Central memory CD8-positive, alpha-beta T cell (primary cell): ENCODE measurements around the gene NTHL1.

Experiments used
- ATAC-seq: fragments of 150-1000 bp; cut with Tn5 transposase; replicated peaks from 2 replicates; pipeline ENCODE4 v1.10.0; 2022; ENCODE audit warnings: mild to moderate bottlenecking, moderate FRiP score, moderate number of reproducible peaks; ENCODE audit not compliant: poor library complexity, severe bottlenecking; ENCODE audit errors: extremely low read depth
- DNase-seq, 2 donors: peaks; one replicate each; pipeline ENCODE4 v3.0.0; 2021; ENCODE audit warnings: low spot score in 2 of 2
- H3K27ac Mint-ChIP-seq: one replicate; pipeline ENCODE4 v1.8.0; 2022; ENCODE audit warnings: low read depth, mild to moderate bottlenecking, moderate library complexity, mixed read lengths
- H3K27me3 Mint-ChIP-seq: one replicate; pipeline ENCODE4 v1.8.0; 2022; ENCODE audit warnings: mixed read lengths
- H3K36me3 Mint-ChIP-seq: one replicate; pipeline ENCODE4 v1.8.0; 2022; ENCODE audit warnings: mild to moderate bottlenecking, moderate library complexity, mixed read lengths; ENCODE audit not compliant: insufficient read depth
- H3K4me1 Mint-ChIP-seq: one replicate; pipeline ENCODE4 v1.8.0; 2022; ENCODE audit warnings: mixed read lengths
- H3K4me3 Mint-ChIP-seq: one replicate; pipeline ENCODE4 v1.8.0; 2022; ENCODE audit warnings: mild to moderate bottlenecking, moderate library complexity, mixed read lengths
- H3K9me3 Mint-ChIP-seq: one replicate; pipeline ENCODE4 v1.8.0; 2022; ENCODE audit warnings: mixed read lengths

NTHL1 gene

DNA sequence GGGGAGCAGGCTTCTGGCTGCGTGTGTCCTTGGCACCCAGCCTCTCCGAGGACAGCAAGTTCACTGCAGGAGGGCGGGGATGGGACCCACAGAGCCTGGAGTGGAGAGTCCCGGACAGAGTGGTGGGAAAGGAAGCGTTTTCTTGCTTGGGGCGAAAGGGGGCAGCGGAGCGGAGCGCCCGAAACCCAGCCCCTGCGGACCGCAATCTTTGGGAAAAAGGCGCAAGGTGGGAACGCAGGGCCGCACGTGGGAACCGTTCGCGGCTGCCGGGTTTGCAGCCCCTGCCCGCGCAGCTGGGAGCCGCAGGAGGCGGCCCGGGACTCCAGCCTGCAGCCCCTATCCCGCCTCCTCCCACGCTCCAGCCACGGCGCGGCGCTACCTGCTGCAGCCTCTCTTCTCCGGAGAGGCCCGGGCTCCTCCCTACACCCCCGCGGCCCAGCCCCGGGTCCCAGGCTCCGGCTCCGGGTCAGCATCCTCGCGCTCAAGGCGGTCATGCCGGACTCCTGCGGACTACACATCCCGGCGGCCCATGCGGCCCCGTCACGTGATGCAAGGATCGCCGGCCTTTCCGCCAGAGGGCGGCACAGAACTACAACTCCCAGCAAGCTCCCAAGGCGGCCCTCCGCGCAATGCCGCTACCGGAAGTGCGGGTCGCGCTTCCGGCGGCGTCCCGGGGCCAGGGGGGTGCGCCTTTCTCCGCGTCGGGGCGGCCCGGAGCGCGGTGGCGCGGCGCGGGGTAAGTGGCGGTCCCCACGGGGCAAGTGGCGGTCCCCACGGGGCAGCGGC, at the start of gene NTHL1, which contains the start of gene TSC2:
Gene NTHL1 (minus strand): TSS at position 505 of the 786 bp plus-strand sequence. CDS start 11 bp downstream, at position 494.
Gene TSC2 (plus strand): TSS at position 656 of the 786 bp plus-strand sequence. CDS start 631 bp downstream, outside the sequence.
- Mint-ChIP-seq H3K27ac (peak within 1 kb of the TSS; percentile 77), H3K4me3 (peak within 1 kb of the TSS; percentile 88), H3K9me3 (no peaks in the 10 kb centered on the region), H3K27me3 (no peaks in the 10 kb centered on the region), H3K4me1 (peaks cover 24% of the 10 kb centered on the region), H3K36me3 (peaks cover 16% of the 10 kb centered on the region)
- ATAC-seq (peak; percentile 97), DNase-seq (peak; percentile 81 to 83)

DNA sequence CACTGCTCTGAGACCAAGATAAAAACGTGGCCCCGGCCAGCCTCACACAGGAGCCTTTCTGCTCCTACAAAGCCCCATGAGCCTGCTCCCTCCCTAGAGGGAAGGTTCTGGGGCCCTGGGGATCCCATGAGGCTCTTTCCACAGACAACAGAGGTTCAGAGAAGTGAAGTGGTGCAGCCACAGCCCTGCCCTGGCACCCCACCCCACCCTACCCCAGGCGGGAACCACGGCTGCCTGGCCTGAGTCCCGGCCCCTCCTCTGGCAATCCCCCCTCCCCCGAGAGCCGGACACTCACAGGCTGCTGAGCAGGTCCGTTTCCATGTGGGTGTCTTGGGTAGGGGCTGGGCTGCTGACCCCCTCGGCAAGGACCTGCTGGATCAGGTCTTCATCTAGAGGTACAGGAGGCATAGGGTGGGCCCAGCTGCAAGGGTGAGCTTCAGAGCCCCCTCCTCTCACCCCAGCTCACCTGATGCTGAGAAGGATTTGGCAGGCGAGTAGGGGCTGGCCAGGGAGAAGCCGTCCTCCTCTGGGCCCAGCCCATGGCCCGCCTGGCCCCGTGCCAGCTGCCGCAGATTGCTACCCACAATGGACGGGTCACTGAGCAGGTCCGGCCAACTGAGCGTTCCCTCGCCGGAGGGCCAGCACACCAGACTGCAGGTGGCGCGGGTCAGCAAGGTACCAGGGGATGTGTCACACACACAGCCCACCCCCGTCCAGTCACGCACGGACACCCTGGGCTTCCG, 49.4 kb upstream of the NTHL1 start:
- Mint-ChIP-seq H3K36me3 (peaks cover 10% of the 10 kb centered on the region), H3K9me3 (no peaks in the 10 kb centered on the region), H3K27ac (no peak overlapping the region), H3K4me1 (no peaks in the 10 kb centered on the region), H3K4me3 (no peak overlapping the region), H3K27me3 (no peaks in the 10 kb centered on the region)
- no peak for ATAC-seq
- DNase-seq = no peak

DNA sequence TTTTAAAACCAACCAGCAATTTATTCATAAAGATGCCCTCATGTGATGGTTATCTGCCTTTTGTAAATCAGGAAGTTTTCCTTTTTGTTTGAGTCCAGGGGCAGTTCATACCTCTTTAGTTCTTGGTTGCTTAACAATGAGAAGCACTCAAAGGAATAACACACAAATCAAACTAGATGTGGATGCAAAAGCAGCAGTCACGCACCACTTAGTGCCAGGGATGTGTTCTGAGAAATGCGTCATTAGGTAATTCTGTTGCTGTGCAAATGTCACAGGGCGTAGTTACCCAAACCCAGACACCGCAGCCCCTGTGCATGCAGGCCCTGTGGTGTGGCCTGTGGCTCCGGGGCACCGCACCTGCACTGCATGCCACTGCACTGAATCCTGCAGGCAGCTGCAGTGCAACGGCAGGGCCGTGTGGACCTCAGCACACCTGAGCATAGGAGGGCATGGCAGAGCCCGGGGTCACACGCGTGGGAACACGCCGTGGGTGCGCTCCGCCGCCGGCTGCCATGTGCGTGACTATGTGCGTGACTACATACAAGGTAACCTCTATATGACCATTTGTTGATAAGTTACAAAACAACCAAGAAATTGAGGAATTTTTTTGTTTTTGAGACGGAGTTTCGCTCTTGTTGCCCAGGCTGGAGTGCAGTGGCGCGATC, 48.4 kb upstream of the NTHL1 start:
- no peaks in the 10 kb centered on the region for H3K4me1 Mint-ChIP-seq
- H3K27ac Mint-ChIP-seq = no peak overlapping the region
- ATAC-seq (no peak), DNase-seq (no peak)
- H3K4me3 Mint-ChIP-seq = no peak overlapping the region
- H3K36me3 Mint-ChIP-seq = peaks cover 8% of the 10 kb centered on the region
- no peaks in the 10 kb centered on the region for H3K27me3 Mint-ChIP-seq
- H3K9me3 Mint-ChIP-seq = no peaks in the 10 kb centered on the region

DNA sequence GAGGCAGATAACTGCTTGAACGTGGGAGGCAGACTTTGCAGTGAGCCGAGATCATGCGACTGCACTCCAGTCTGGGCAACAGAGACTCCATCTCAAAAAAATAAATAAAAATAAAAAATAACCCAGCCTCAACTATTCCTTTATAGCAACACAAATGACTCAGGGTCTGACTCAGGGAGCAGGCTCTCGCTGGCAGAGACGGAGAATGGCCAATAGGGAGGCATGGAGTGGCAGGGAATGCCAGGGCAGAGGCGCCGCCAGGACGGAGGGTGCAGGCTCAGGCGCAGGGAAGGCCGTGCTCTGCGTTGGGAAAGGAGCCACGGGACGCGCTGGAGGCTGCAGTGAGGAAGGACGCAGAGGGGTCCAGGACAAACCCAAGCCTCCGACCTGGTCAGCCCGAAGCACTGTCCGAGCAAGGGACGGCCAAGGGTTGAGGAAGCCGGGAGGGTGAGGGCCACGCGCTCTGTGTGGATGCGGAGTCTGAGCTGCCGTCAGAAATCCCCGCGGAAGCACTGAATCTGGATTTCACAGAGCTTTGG, 47.8 kb upstream of the NTHL1 start:
- no peak for DNase-seq
- ATAC-seq = no peak
- Mint-ChIP-seq H3K4me1 (no peaks in the 10 kb centered on the region), H3K27me3 (no peaks in the 10 kb centered on the region), H3K36me3 (peaks cover 8% of the 10 kb centered on the region), H3K27ac (no peak overlapping the region), H3K4me3 (no peak overlapping the region), H3K9me3 (no peaks in the 10 kb centered on the region)

DNA sequence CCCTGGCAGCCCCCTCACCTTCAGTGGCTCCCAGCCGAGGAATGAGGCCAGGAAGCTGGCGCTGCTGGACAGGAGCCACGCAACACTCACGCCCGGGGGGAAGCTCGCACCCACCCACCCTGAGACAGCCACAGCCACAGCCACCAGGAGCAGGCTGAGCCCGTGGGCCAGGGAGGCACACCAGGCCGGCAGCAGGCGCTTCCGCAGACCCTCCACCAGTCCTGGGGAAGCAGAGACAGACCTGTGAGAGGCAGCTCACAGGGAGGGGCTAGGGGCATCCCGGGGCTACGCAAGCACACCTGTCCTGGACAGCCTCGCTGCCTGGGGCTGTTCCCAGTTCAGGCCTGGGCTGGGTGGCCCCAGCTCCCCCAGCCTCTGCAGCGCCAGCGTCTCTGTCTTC, 46.2 kb upstream of the NTHL1 start:
- H3K9me3 Mint-ChIP-seq = no peaks in the 10 kb centered on the region
- no peaks in the 10 kb centered on the region for H3K27me3 Mint-ChIP-seq
- peaks cover 9% of the 10 kb centered on the region for H3K36me3 Mint-ChIP-seq
- no peak overlapping the region for H3K27ac Mint-ChIP-seq
- no peak overlapping the region for H3K4me3 Mint-ChIP-seq
- H3K4me1 Mint-ChIP-seq = no peaks in the 10 kb centered on the region
- ATAC-seq (no peak), DNase-seq (no peak)

DNA sequence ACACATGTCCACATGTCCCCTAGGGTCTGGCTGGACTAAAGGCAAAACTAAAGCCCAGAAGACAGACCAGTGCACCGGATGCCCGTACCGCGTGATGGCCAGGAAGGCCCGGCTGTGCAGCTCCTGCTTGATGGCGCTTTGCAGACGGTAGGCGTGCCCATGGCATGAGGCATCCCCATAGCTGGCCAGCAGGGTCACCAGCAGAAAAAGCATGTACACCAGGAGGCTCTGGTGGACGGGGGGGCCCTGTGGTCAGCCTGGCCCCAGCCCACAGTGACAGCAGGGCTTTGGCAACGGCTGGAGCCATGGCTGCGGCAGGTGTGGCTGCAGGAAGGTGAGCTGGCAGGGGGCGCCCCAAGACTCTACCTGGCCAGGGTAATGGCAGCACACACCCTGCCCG, 45.2 kb upstream of the NTHL1 start:
- no peaks in the 10 kb centered on the region for H3K9me3 Mint-ChIP-seq
- H3K4me3 Mint-ChIP-seq = no peak overlapping the region
- H3K36me3 Mint-ChIP-seq = peaks cover 11% of the 10 kb centered on the region
- no peaks in the 10 kb centered on the region for H3K4me1 Mint-ChIP-seq
- no peaks in the 10 kb centered on the region for H3K27me3 Mint-ChIP-seq
- DNase-seq = no peak
- H3K27ac Mint-ChIP-seq = no peak overlapping the region
- ATAC-seq = no peak

DNA sequence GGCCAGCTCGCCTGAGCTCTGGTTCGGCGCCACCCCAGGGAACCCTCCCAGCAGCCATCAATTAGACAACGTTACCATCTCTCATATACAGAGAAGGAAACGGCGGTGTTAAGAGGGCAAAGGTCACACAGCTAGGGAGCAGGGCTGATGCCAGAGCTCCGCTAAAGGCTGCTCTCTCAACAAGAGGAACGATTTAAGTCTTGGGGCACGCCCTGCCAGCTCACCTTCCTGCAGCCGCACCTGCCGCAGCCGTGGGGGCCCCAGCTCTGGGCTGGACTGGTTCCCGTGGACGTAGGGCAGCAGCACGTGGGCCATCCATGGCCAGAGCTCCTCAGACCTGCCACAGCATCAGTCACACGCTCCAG, 44.6 kb upstream of the NTHL1 start:
- Mint-ChIP-seq H3K27ac (no peak overlapping the region), H3K4me3 (no peak overlapping the region), H3K4me1 (no peaks in the 10 kb centered on the region), H3K27me3 (no peaks in the 10 kb centered on the region), H3K36me3 (peaks cover 11% of the 10 kb centered on the region), H3K9me3 (no peaks in the 10 kb centered on the region)
- DNase-seq = no peak
- ATAC-seq = no peak

DNA sequence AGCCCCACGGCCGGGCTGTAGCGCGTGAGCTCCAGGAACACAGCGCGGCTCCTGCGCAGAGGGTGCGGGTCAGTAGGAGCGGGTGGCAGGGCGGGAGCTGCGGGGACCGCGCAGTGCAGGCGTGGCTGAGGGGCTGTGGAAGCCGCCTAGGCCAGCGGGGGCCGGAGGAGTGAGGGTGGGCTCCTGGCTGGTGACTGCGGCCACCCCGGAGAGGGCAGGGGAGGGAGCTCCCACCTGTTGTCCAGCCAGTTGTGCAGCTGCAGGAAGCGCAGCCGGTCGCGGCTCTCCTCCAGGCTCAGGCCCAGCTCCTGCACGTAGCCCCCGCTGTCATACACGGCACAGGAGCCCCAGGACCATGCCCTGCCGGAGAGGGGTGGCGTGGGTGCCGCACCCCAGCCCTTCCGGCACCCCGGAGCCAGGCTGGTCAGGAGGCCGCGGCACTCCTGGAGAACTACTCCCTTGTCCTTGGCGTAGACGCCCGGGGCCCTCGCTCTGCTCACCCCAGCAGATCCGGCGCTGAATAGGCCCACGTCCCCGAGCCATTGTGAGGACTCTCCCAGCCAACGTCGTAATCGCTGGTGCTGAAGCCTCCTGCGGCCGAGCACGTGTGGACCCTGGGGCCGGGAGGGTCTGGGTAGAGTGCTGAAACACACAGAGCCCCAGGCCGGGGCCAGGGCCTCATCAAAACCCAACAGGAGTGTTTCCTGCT, 44.1 kb upstream of the NTHL1 start:
- Mint-ChIP-seq H3K36me3 (peaks cover 11% of the 10 kb centered on the region), H3K27me3 (no peaks in the 10 kb centered on the region), H3K4me1 (no peaks in the 10 kb centered on the region), H3K9me3 (no peaks in the 10 kb centered on the region), H3K4me3 (no peak overlapping the region), H3K27ac (no peak overlapping the region)
- no peak for ATAC-seq
- no peak for DNase-seq

DNA sequence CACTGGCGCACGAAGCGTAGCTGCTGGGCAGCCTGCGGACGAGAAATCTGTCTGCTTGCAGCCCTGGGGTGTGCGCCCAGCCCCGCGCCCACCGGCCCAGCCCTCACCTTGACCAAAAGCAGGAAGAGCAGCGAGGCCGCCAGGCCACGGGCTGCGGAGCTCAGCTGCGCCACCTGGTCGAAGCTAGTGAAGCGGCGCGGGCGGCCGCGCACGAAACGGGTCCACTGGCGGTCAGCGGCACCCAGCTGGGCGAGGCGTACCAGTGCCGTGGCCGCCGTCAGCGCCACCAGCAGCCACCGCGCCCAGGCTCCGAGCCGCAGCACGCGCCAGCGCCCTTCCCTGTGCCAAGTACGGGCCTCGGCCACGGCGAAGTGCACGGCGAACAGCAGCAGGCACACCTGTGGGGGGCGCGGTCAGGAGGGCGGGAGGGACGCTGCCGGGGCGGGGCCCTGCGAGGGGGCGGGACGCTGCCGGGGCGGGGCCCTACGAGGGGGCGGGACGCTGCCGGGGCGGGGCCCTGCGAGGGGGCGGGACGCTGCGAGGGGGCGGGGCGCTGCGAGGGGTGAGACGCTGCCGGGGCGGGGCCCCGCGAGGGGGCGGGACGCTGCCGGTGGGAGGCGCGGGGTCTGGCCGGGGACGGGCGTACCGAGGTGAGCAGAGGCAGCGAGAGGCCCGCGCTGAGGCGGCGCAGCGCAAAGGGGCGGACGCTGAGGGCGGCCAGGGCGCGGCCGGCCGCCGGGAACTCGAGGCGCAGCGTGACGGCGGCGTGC, 43.3 kb upstream of the NTHL1 start:
- Mint-ChIP-seq H3K9me3 (no peaks in the 10 kb centered on the region), H3K36me3 (peaks cover 11% of the 10 kb centered on the region), H3K4me1 (no peaks in the 10 kb centered on the region), H3K27ac (no peak overlapping the region), H3K27me3 (no peaks in the 10 kb centered on the region), H3K4me3 (no peak overlapping the region)
- ATAC-seq (no peak), DNase-seq (no peak)

DNA sequence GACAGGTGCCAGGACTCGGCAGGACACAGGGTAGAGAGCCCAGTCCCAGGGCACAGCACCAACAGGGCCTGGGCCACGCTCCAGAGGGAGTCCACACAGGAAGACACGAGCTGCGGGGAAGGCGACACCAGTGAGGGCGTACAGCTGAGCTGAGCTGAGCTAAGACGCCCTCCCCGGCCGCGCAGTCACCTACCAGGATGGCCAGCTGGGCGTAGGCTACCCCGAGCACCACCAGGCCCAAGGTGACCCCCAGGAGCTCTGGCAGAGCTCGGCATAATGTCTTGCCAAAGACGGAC, 42.8 kb upstream of the NTHL1 start:
- Mint-ChIP-seq H3K4me1 (no peaks in the 10 kb centered on the region), H3K4me3 (no peak overlapping the region), H3K27ac (no peak overlapping the region), H3K36me3 (peaks cover 11% of the 10 kb centered on the region), H3K27me3 (no peaks in the 10 kb centered on the region), H3K9me3 (no peaks in the 10 kb centered on the region)
- no peak for ATAC-seq
- no peak for DNase-seq

DNA sequence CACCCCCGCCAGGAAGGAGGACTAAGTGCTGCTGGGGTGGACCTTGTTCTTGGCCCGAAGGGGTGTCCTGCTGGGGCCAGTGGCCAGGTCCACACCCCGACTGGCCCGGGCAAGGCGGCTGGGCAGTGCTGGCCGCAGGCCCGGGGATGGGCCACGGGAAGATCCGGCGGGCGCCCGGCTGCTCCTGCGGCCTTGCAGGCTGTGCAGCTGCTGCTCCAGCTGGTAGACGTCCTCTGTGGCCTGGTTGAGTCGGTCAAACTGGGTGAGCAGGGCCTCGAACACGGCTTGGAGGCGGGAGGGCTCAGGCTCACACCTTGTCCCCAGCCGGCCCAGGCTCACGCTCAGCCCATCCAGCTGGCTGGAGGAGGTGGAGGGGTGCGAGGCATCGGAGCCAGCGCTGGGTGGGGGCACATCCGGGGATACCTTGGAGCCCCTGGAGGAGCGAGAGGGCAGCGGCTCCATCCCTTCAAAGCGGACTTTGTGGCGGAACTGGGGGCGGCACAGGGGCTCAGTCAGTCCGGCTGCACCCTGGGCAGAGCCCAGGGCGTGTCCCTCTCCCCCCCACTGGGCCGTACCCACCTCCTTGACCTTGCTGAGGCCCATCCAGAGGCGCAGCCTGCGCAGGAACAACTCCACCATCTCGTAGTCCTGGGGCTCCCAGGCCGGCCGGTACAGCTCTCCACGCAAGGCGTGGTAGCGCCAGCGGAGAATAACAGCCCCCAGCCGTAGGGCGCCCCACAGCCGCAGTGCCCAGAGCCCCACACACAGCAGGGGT, 42.3 kb upstream of the NTHL1 start:
- Mint-ChIP-seq H3K27ac (no peak overlapping the region), H3K4me1 (no peaks in the 10 kb centered on the region), H3K9me3 (no peaks in the 10 kb centered on the region), H3K36me3 (peaks cover 10% of the 10 kb centered on the region), H3K4me3 (no peak overlapping the region), H3K27me3 (no peaks in the 10 kb centered on the region)
- ATAC-seq = no peak
- DNase-seq = no peak
